Measurements from ENCODE around the gene ARHGDIA.
"Not testable (repeated sequence)": the region's sequence is repeated elsewhere in the genome, so short reads cannot be mapped to it uniquely, and the experiment has no call there.

Gene ARHGDIA

DNA sequence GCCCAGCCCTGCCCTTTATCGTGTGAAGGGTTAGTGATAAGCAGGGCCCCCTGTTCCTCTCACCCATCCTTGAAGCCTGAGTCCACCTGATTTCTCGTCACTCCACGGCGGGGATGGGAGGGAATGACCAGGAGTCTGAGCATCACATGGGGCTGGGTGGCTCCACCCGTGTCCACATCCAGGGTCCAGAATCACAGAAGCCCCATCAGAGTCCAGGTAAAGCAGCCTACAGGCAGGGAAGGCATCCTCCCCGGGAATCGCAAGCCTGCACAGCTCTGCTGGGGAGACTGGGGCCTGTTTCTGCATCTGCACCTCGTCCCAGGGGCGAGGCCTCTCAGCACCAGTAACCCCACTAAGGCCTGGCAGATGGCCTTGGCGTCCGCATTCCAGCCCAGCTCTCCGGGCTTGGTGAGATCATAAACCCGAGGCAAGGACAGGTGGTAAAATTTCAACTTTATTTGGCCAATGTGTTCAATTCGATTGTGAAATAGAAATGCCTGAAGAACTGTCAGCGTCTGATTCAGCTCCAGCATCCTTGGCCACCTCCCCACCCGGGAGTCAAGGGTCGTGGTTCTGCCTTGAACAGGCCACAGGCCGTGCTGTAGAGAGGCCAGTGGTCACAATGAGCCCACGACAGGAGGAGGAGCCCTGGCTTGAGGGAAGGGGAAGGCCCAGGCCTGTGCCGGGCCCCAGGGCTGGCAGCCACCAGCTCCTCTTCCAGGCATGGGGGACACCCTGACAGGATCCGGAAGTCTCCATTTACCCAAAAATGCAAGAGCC is 28.2 kb downstream of the ARHGDIA start:
- DNase-seq (ENCODE audit: low read depth), result no peak

DNA sequence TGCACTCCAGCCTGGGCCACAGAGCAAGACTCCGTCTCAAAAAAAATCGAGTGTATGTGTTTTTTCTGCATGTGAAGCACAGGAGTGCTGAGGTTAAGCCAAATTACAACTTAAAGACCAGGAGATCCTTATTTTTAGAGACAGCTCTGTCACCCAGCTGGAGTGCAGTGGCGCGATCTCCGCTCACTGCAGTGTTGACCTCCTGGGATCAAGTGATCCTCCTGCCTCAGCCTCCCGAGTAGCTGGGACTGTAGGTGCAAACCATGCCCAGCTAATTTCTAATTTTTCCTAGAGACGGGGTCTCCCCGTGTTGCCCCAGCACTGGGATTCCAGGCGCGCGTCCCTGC is 28.8 kb downstream of the ARHGDIA start:
- DNase-seq (ENCODE audit: low read depth), result no peak

DNA sequence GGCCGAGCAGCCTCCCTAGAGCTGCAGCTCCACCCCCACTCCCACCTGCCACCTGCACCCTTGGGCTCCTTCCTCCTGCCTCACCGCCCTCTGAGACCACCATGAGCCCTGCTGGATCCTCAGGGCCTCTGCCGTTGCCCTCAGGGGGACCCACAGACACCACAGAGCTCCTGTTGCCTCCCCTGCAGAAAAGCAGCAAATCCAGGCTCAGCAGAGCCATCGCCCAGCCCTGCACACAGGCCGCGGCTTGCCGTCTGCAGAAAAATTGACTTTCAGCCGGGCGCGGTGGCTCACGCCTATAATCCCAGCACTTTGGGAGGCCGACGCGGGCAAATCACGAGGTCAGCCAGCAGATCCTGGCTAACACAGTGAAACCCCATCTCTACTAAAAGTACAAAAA is 29.3 kb downstream of the ARHGDIA start:
- DNase-seq (ENCODE audit: low read depth), result no peak

DNA sequence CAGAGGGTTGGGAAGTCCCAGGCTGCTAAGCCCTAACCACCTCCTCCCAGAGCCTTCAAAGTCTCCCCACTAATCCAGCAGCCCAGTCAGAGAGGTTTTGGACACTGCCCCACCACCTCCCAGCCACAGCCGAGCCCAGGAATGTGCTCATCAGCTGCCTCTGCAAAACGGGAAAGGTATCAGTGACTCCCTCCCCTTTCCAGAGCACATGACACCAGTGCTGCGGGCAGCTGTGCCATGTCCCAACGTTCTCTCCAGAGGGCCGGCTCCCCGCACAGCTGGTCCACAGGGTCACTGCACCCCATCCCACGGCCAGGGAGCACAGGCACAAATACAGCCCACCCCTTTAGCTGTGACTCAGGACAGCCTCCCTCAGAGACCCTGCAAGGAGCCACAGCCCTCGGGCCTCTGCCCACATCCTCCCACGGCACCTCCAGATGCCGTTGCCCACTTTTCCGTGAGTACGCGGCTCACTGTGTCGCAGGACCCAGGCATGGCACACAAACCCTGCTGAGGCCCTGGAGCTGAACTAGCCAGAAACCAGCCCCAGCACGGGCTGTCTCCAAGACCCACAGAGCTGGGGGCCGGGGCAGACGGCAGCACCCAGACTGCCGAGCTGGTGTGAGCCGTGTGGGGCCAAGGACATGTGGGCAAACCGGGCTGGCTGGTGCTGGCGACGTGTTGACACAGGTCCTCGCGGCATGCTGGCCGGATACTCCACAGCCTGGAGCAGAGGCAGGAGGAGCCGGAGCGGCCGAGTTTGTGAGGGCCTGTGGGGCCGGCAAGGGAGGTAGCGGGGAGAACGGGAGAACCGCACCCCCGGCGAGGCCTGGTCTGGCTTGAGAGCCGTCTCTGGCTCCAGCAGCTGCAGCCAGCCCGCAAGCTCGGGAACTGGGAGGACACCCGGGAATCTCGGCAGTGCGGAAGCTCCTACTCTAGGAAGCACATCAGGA is 30.0 kb downstream of the ARHGDIA start:
- no peak for DNase-seq (ENCODE audit: low read depth)

DNA sequence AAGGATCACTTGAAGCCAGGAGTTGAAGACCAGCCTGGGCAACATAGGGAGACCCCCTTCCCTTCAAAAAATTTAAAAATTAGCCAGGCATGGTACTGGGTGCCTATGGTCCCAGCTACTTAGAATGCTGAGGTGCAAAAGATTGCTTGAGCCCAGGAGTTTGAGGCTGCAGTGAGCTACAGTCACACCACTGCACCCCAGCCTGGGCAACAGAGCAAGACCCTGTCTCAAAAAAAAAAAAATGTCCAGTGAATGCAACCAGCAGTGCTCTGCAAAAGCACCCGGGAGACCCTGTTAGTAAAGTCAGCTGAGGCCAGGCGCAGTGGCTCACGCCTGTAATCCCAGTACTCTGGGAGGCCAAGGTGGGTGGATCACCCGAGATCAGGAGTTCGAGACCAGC is 31.1 kb downstream of the ARHGDIA start:
- not testable (repeated sequence) for DNase-seq (ENCODE audit: low read depth)

DNA sequence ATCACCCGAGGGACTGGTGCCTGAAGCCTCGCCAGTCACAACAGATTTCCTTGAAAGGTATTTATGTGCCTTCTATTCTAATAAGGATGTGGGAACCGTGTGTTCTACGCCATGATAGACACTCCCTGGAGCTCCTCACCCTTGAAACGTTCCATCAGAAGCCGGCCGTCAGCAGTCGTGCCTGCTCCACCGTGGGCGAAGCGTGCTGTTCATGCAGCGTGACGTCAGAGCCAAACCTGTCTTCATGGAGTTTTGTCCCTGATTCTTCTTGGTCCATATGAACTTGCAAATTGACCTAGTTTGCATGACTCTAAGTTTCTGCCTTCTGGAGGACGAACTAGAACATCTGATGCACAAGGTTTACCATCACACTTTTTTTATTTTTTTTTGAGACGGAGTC is 31.8 kb downstream of the ARHGDIA start:
- DNase-seq (ENCODE audit: low read depth), result no peak

DNA sequence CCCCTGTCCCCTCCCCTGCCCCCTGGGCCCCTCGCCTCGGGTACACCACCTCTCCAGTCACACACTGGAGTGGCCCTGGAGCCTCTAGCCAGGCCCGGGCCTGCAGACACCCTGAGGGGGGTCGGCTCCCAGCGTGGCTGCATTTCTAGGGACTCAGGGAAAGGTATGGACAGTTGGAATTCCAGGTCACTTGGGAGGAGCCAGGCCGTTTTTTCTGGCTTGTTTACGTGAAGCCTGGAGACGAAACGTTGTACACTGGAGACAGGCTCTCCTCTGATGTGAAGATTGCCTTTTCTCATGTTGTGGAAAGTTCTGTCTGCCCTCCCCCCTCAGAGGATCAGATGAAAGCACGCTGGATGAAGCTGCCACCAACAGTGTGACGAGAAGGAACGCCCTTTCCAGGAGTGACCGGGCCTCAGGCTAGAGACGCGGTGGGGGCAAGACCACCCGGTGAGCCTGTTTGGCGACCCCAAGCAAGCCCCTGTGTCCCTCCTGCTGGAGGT is 32.3 kb downstream of the ARHGDIA start:
- DNase-seq (ENCODE audit: low read depth), result no peak

DNA sequence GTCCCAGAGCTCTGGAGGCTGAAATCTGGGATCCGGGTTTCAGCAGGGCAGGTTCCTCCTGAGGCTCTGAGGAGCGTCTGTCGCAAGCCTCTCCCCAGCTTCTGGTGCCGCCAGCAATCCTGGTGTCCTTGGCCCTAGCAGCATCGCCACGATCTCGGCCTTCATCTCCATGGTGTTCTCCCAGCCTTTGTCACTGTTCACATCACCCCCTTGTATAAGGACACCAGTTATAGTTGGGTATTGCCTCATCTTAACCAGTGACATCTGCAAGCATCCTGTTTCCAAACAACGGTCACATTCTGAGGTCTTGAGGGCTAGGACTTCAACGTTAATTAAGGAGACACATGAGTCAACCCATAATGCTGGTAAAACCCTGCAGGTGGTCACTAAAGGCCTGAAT is 33.5 kb downstream of the ARHGDIA start:
- no peak for DNase-seq (ENCODE audit: low read depth)

DNA sequence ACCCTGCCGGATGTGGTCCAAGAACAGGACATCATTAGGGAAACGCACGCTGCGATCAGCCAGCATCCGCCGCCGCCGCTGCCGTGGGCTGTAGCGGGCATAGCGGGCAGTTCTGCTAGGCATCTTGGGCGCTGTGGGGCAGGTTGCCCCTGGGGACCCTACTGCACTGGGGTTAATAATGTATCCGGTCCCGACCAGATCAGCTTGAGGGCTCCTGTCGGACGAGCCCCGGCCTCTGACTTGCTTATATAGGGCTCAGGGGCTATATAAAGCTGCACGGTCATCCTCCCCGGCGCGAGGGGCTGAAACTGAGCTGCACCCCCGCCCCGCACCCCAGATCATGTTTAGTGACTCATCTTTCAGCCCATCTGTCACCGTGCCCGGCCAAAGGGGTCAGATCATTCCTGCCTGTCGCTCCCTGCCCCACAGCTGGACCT is 36.3 kb downstream of the ARHGDIA start, which contains the start of gene PPP1R27:
TSS of gene PPP1R27 (minus strand) at position 220 of the 437 bp plus-strand sequence. CDS start at position 123, 97 bp downstream.
- DNase-seq (ENCODE audit: low read depth), result no peak

DNA sequence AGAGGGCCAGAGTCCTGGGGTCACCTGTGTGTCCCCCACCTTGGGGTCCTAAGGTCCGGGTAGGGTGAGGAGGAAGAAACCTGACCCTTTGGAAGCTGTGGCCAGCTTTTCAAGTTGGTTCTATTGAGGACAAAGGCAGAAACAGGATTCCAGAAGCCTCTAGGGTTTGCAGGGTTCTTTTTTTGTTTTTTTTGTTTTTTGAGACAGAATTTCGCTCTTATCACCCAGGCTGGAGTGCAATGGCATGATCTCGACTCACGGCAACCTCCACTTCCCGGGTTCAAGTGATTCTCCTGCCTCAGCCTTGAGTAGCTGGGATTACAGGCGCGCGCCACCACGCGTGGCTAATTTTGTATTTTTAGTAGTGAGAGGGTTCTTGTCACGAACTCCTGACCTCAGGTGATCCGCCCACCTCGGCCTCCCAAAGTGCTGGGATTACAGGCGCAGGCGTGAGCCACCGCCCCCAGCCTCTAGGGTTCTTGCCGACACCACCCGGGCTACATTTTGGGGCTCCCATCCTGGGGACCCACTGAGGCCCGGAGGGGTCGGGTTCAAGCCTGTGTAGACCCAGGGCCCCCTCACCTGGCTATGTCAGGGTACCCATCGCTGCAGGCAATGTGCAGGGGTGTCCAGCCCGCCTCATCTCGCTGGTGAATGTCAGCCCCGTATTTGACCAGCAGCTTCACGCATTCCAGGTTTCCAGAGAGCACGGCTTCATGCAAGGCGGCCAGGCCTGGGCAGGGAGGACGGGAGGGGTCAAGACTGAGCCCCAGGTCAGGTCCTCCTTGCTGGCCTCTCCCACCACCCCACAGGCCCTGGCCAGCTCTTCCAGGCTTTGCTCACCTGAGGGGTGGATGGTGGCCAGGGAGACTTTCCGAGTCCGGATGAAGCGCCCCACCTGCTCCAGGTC is 37.0 kb downstream of the ARHGDIA start:
- DNase-seq (ENCODE audit: low read depth), result no peak

DNA sequence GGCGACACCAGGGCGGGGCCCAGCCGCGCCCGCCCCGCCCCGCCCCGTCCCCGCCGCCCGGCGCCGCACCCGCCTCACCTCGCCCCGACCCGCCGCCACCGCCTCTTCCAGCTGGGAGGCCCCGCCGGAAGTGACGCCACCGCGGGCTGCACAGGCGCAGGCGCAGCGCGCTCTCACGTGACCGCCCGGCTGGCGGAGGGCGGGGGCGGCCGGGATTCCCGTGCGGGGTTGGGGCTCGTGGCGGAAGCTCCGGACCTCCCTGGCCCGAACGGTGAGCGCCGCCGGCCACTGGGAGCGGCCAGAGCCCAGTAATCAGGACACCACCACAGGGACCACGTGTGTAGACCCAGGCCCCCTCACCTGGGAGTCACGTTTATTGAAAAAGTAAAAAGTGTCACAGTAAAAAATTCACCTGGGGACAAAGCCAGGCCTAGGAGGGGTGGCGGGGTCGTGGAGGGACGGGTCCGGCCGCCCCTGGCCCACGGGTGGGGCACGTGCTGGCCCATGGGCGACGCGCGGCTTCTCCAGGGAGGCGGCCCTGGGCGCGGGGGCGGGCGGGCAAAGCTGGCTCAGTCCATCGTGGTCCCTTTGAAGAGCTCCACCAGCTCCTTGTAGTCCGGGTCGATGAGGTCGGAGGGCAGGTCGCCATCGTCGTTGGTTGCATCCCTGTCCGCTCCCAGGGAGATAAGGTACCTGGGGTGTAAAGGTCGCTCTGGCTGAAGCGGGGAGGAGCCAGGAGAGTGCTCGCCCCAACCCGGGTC is 37.8 kb downstream of the ARHGDIA start, which contains the start of gene MCRIP1:
TSS of gene MCRIP1 (minus strand) at position 132 of the 761 bp plus-strand sequence. CDS start 8,785 bp downstream, outside the sequence.
- peak; percentile 80 for DNase-seq (ENCODE audit: low read depth)

DNA sequence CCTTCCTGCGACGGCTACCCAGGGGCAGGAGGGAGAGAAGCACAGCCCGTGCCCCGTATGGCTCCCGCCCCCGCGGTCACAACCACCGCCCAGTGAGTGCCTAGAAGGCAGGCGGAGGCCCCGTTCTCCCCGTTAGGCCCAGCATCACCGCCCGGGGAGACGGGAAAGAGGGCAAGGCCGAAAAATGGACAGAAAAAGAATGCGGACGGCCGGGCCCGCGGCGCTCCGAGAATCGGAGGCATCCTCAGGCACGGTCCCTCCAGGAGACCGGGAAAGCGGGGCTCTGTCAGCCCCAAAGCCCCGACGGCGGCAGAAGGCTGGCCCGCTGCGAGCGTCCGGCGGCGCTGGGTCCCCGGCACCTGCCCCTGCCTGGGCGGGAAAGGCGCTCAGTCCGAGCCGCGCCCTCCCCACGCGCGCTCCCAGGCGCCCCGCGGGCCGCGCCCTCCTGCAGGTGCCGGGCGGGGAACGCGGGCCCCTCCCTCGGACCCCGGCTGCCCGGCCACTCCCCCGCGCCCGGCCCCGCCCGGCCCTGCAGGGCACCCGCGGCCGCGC is 38.5 kb downstream of the ARHGDIA start:
- no peak for DNase-seq (ENCODE audit: low read depth)

DNA sequence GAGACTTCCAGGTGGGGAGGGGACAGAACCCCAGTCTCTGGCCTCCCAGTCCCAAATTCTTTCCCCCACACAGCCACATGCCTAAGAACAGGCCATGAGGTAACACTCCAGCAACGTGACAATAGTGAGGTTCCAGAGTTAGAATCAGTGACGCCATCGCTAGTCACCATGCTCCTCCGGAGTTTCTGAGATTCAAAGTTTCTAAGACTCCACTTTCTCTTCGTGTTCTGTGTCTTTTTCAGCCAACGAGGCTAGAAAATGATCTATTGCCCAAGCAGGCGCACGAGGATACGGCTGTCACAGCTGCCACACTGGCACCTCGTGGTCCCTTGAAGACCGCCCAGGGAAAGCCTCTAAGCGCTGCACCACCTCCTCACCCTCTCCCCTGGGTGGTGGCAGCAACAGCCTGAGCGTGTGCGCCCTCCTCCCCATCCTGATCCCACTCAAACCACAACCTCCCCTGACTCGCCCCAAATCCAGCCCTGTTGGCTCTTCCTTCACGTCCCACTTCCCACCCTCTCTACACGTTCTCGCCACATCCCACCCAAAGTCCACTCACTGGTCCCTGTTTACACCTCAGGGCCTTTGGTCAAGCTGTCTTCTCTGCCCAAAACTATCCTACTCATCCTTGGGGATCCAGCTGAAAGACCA is 39.1 kb downstream of the ARHGDIA start:
- peak; percentile 22 for DNase-seq (ENCODE audit: low read depth)

DNA sequence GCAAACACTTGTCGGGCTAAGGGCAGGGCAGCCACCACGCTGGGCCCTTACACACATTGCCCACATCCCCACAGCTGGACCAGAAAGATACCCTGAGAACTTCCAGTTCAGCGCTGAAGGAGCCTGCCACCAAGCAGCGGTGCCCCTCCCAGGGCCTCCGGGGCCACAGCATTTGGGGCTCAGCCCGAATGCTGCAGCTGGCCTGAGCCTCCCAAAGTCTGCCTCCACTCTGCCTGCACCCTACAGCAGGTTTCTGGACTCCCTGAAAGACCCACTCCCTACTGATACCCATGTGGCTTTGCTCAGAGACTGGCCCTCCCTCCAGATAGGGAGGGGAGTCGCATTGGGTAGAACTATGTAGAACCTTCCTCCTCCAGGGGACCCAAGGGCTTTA is 39.6 kb downstream of the ARHGDIA start:
- DNase-seq (ENCODE audit: low read depth), result no peak

DNA sequence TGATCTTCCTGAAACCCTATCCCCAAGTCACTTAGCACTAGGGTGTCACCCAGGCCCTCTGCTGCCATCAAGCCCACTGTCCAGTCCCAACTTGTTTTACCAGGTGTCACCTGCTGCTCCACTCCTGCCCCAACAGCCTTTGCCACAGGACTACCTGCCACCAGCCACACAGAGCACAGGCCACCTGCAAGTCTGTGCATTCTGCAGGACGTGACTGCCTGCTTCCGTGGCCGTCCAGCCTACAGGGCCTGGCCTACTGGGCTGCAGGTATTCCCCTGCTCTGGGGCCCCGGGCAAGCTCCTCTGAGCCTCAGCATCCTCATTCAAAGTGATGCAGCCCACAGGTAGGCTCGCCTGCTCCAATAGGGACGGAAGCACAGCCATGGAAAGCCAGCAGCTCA is 41.3 kb downstream of the ARHGDIA start:
- DNase-seq (ENCODE audit: low read depth), result no peak

DNA sequence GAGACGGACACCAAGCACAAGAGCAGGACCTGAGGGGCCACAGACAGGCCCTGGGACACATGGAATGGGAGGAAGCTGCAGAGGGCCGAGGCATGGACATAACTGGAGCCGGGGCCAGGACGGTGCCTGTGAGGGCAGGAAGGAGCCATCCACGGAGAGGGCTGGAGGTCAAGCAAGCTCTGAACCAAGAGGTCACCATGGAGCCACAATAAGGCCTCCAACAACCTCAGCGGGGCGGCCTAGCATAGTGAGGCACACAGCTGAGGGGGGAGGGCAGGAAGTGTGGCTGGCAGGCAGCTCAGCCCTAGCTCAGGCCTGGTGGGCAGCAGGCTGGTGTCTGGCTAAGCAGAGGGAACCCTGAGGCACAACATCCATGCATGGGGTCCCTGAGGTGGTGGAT is 42.5 kb downstream of the ARHGDIA start:
- no peak for DNase-seq (ENCODE audit: low read depth)

DNA sequence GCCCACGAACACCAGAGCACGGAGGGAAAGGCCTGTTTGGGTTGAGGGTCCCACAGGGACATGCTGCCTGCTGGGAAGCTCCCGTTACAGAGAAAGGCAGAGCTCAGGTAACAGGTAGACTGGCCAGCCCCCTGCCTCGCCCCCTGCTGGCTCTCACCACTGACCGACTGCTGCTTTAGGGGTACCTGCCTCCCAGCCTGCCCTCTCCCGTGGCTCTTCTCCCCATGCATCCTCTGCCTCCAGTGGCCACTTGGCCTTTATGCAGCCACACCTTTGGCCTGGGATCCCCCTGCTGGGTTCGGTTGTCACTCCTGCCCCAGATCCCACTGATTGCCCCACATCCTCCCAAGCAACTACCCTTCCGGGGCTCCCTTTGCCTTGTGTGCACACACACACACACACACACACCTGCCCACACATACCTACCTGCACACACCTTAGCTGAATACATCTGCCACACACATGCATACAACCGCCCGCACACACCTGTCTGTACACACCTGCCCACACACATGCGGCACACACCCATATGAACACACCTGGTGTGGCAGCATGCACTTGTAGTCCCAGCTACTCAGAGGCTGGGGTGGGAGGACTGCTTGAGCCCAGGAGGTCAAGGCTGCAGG is 45.2 kb downstream of the ARHGDIA start:
- no peak for DNase-seq (ENCODE audit: low read depth)

DNA sequence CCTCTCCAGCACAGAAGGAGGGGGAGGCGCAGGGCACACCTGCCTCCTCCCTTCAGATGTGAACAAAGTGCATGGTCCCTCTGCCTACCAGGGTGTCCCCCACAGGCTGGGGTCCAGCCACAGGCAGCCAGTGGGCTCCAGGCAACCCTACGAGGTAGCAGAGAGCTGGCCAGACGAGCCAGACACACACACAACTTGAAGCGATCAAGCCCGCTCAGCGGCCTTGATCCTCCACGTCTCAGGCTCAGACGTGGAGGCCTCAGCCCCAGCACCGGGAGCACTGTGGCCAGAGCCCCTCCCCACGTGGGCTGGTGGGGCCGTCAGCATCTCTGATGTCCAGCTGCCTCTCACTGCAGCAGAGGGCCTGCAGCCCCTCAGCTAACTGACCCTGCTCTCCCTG is 46.5 kb downstream of the ARHGDIA start:
- no peak for DNase-seq (ENCODE audit: low read depth)

DNA sequence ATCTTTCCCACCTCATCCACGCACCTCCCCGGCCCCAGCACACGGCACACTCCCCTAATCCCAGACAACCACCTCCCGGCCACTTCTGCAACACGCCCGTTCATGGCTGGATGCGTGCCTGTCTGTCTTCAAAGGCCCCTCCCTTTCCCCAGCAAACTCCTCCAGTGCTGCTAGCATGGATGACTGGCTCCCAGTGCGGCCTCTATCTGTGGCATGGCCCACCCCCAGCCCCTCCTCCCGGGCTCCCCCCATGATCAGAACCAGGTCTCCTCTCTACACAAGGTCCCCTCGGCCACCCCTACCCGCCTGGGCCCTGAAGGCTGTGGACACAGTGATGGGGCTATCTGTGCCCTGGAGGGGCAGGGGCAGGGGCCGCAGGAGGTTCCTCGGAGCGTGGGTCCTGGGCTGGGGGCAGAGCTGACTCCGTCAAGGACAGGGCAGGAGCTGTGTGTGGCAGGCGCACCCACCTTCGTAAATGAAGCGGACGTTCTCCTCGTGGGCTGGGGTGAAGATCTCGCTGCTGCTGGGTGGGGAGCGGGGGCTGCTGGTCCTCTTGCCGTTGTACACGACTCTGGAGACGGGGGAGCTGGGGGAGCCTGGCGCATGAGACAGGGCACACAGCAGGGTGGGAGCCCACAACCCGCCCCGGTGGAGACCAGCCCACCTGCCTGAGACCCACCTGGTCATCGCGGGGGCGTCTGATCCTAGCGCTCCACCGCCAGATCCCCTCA is 47.2 kb downstream of the ARHGDIA start:
- DNase-seq (ENCODE audit: low read depth), result no peak

Data from stromal cell of bone marrow (primary cell).